K562 (cell line): ENCODE data around the gene FAM72D. TPM values are rescaled to one million over a fixed set of nuclear protein-coding genes. Genes with fewer than 3 reads are reported as not detected.
"Not testable (repeated sequence)": the region's sequence is repeated elsewhere in the genome, so short reads cannot be mapped to it uniquely, and the experiment has no call there.

Experiments
- ATAC-seq: fragments of 200-7000 bp; cut with Tn5 transposase; 3 replicates; pipeline ENCODE4 v1.9.1; 2020; ENCODE audit warnings: moderate library complexity
- BruUV-seq: library from RNA; stranded (reverse); fragments of 400-500 nt; replicated peaks from 2 replicates; lab custom pipeline; 2021; lab: Mats Ljungman, UMichigan
- CTCF ChIA-PET: fragments of 300-600 bp; formaldehyde crosslinking; extraction: SDS; loops from one replicate; lab custom pipeline; 2021; ENCODE audit warnings: low intra/inter-chr PET ratio; lab: Yijun Ruan, JAX
- POLR2A ChIA-PET: fragments of 300-600, 350-650 bp; sonication (Branson Sonifier 250); formaldehyde crosslinking; extraction: SDS; loops from one replicate; lab custom pipeline; 2021; ENCODE audit warnings: antibody characterized with exemption, inconsistent platforms; lab: Yijun Ruan, JAX
- DNase-seq, 4 experiments: peaks; one replicate each; pipeline versions ENCODE4 v3.0.0 to v3.0.0-alpha.2; 2011 to 2018; ENCODE audit warnings: low spot score in 3 of 4, mixed read lengths in 3 of 4; ENCODE audit errors: extremely low read depth in 1 of 4
- FAIRE-seq: peaks from 2 replicates; lab custom pipeline; 2011; peaks lifted over from hg19 to GRCh38; lab: Jason Lieb, UNC
- H2AFZ ChIP-seq: 2 replicates; pipeline ENCODE4 v1.6.0; 2011; ENCODE audit warnings: low read depth, low read length, control low read depth, inconsistent platforms
- H3K27ac ChIP-seq: fragments of 200-600 bp; 3 replicates; pipeline ENCODE4 v1.8.0; 2011; ENCODE audit warnings: low read depth, mild to moderate bottlenecking, control low read depth, inconsistent platforms, low read length, moderate library complexity, mixed read lengths; ENCODE audit errors: extremely low read depth
- H3K27me3 ChIP-seq, 2 experiments: fragments of 300-600 bp in 1 of 2; 2 replicates in 1 of 2; 3 replicates in 1 of 2; pipeline versions ENCODE4 v1.6.0 to v1.8.0; 2011; ENCODE audit warnings: inconsistent platforms in 2 of 2, low read length in 2 of 2, mild to moderate bottlenecking in 1 of 2, mixed read lengths in 1 of 2, moderate library complexity in 1 of 2; ENCODE audit not compliant: control insufficient read depth in 2 of 2, insufficient read depth in 2 of 2
- H3K36me3 ChIP-seq: fragments of 300-600 bp; 3 replicates; pipeline ENCODE4 v1.8.0; 2011; ENCODE audit warnings: mild to moderate bottlenecking, low read length, inconsistent platforms; ENCODE audit not compliant: control insufficient read depth, insufficient read depth
- H3K4me1 ChIP-seq, 2 experiments: fragments of 200-600 bp in 1 of 2; replicated peaks in 1 of 2; 2 replicates in 1 of 2; 3 replicates in 1 of 2; pipeline versions ENCODE4 v1.5.1 to v1.8.0; 2011; ENCODE audit warnings: inconsistent platforms in 2 of 2, low read length in 2 of 2, mild to moderate bottlenecking in 1 of 2, mixed read lengths in 1 of 2, moderate library complexity in 1 of 2; ENCODE audit not compliant: control insufficient read depth in 2 of 2, insufficient read depth in 2 of 2
- H3K4me2 ChIP-seq: 2 replicates; pipeline ENCODE4 v1.6.1; 2011; ENCODE audit warnings: low read length, control low read depth, inconsistent platforms, mixed read lengths; ENCODE audit not compliant: insufficient read depth
- H3K4me3 ChIP-seq: fragments of 200-600 bp; sonication (generic), shearing (Covaris generic); 2 replicates; pipeline ENCODE4 v1.5.1; 2016; ENCODE audit warnings: control low read depth, inconsistent platforms
- H3K79me2 ChIP-seq: fragments of 200-600 bp; 3 replicates; pipeline ENCODE4 v1.8.0; 2011; ENCODE audit warnings: low read length, inconsistent platforms; ENCODE audit not compliant: control insufficient read depth, insufficient read depth
- H3K9ac ChIP-seq, 2 experiments: 2 replicates each; pipeline versions ENCODE4 v1.6.0 to v1.6.1; 2011; ENCODE audit warnings: low read depth in 2 of 2, low read length in 2 of 2, control low read depth in 1 of 2, inconsistent platforms in 1 of 2, mild to moderate bottlenecking in 1 of 2, mixed read lengths in 1 of 2; ENCODE audit not compliant: insufficient read depth in 1 of 2
- H3K9me1 ChIP-seq: one replicate; pipeline ENCODE4 v1.6.0; 2011; ENCODE audit warnings: inconsistent platforms, mild to moderate bottlenecking, low read length, moderate library complexity; ENCODE audit not compliant: control insufficient read depth, insufficient read depth
- H3K9me3 ChIP-seq: replicated peaks from 2 replicates; pipeline ENCODE4 v1.5.1; 2011; ENCODE audit warnings: low read depth, low read length, inconsistent platforms; ENCODE audit not compliant: control insufficient read depth, insufficient read depth
- H4K20me1 ChIP-seq: replicated peaks from 2 replicates; pipeline ENCODE4 v1.6.1; 2011; ENCODE audit warnings: low read length, inconsistent platforms, mixed read lengths; ENCODE audit not compliant: control insufficient read depth, insufficient read depth
- WGBS: fragments of 100-300 bp; shearing (Covaris generic); methylation state at CpG from one replicate; pipeline ENCODE4 v1.1.6; 2016; ENCODE audit warnings: low coverage, mixed read lengths; ENCODE audit not compliant: insufficient coverage; ENCODE audit errors: missing lambda C conversion rate; 5-methylcytosine and 5-hydroxymethylcytosine counted together
- in situ Hi-C: fragments of 300-500 bp; cut with MboI; formaldehyde crosslinking; loops from 4 replicates; pipeline ENCODE4 v1.15.0; 2018; ENCODE audit warnings: inconsistent platforms, mixed read lengths
- intact Hi-C: fragments of 100-400 bp; cut with micrococcal nuclease; formaldehyde crosslinking; loops from 2 replicates; pipeline ENCODE4 v1.14.2; 2022
- polyA plus RNA-seq, 8 experiments: library from polyadenylated mRNA; depleted of rRNA in 4 of 8; stranded (reverse) in 5 of 8; unstranded in 3 of 8; fragments of >200 nt; fragmentation: Nextera tagmentation in 2 of 8; fragmentation: Illumina TruSeq in 1 of 8; extraction: Ambion mirVana in 2 of 8; extraction: Trizol in 1 of 8; gene quantifications; 2 replicates each; pipeline versions ENCODE4 v1.2.1 to v1.2.3, GENCODE V29; 2011 to 2014; ENCODE audit warnings: inconsistent platforms in 1 of 8, missing spikeins in 1 of 8
- total RNA-seq, 7 experiments: library from RNA; depleted of rRNA in 6 of 7; stranded (reverse); fragments of >200 nt in 6 of 7; fragmentation: Illumina TruSeq in 2 of 7; extraction: Trizol in 2 of 7; gene quantifications; 2 replicates each; pipeline versions ENCODE4 v1.2.1 to v1.2.3, GENCODE V29; 2011 to 2021; ENCODE audit warnings: low replicate concordance in 1 of 7

Gene FAM72D
- total and polyA plus RNA-seq, 9 of the 15 experiments (the other 6 are each of a cell fraction or from before 2014, with no cell fraction given) = 5.5 to 36.5 (median 20.1) TPM

DNA sequence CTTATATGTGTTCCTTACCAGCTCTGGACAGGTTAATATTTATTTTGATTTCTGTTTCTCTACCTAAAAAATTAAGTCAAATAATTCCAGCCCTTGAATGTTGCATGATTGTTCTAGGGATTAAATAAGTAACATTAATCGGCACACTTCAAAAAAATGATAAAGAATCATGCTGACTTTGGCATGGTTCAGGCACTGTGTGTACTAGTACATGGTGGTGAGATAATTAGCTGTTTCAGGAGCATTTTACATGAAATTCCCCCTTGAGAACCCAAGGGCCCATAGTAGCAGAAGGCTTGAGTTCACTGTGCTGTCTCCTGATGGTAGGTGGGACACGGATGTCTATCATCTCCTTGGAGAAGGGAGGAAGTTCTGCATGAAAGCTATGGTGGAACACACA, 44.8 kb downstream of the FAM72D start:
- H3K9ac ChIP-seq, H3K27me3 ChIP-seq, ATAC-seq, H3K36me3 ChIP-seq, H2AFZ ChIP-seq, FAIRE-seq, CTCF ChIA-PET, H3K79me2 ChIP-seq, BruUV-seq, H3K9me3 ChIP-seq, POLR2A ChIA-PET, H3K27ac ChIP-seq, H4K20me1 ChIP-seq, in situ Hi-C loops, DNase-seq, H3K4me1 ChIP-seq, H3K4me2 ChIP-seq, intact Hi-C loops, H3K4me3 ChIP-seq, H3K9me1 ChIP-seq: not testable (repeated sequence)
- WGBS = no CpG with 5 or more reads among the region's 2 CpGs

DNA sequence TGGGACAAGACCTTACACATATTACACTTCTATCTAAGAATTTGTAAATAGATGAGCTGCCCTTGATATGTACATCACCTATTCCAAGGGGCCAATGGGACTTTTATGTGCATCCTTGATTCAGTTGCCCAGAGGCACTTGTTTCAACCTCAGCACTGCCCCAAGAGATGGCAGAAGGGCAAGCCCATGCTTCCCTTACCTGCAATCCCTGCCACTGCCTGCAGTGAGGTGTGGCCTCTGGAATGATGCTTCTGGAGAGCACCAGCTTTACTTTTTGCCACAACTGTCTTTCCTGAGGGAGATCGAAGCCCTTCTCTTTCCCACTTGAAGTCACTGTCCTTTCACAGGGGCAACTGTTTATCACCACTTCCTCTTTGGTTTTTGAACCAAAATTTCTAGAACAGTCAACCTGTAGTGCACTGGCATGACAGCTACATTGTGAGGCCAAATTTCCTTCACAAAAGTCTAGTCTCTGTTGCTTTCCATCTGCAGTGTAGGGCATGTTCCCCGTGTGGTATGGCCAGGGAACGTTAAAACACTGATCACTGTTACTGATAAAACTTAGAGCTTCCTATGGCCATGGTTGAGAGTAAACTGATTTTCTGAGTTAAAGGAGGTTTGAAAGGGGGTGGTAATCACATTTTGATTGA, 48.6 kb downstream of the FAM72D start:
- FAIRE-seq, H3K4me1 ChIP-seq, H3K4me3 ChIP-seq, in situ Hi-C loops, BruUV-seq, H3K36me3 ChIP-seq, ATAC-seq, H3K9me1 ChIP-seq, H3K4me2 ChIP-seq, H3K27me3 ChIP-seq, H4K20me1 ChIP-seq, H3K9ac ChIP-seq, H3K27ac ChIP-seq, H3K9me3 ChIP-seq, CTCF ChIA-PET, intact Hi-C loops, DNase-seq, H3K79me2 ChIP-seq, H2AFZ ChIP-seq, POLR2A ChIA-PET: not testable (repeated sequence)
- no CpG with 5 or more reads among the region's 3 CpGs for WGBS
